ENCODE measurements around the gene WDR11. TPM values are rescaled to one million over a fixed set of nuclear protein-coding genes. Genes with fewer than 3 reads are reported as not detected.

WDR11 gene
- total and polyA plus RNA-seq, 9 of the 15 experiments (the other 6 are each of a cell fraction or from before 2014, with no cell fraction given) = 12.4 to 50.7 (median 23.6) TPM

- TF ChIP-seq TRIM25 (IDR thresholded peaks at IDR 0.05; ENCODE audit: borderline replicate concordance) = no peak
- TF ChIP-seq CTCFL (IDR thresholded peaks at IDR 0.05; ENCODE audit: borderline replicate concordance, insufficient read depth, low read depth, low read length, poor library complexity, severe bottlenecking) = no peak
- no peak for TF ChIP-seq ZNF263 (CRISPR knock-in tag; IDR thresholded peaks at IDR 0.05; ENCODE audit: borderline replicate concordance)
- peak; percentile 77 for TF ChIP-seq POLR2AphosphoS5 (IDR thresholded peaks at IDR 0.05; ENCODE audit: control insufficient read depth, insufficient read depth, low read depth, low read length)
- TF ChIP-seq PHB2 (IDR thresholded peaks at IDR 0.05; ENCODE audit: low read depth) = no peak
- no peak for TF ChIP-seq SRSF7 (optimal IDR thresholded peaks at IDR 0.05; ENCODE audit: low read depth, low read length)
- no peak for TF ChIP-seq MAX (CRISPR knock-in tag; IDR thresholded peaks at IDR 0.05)
- no peak for TF ChIP-seq ATF1 (CRISPR knock-in tag; IDR thresholded peaks at IDR 0.05)
- peak; percentile 62 for TF ChIP-seq ATF1 (tag; IDR thresholded peaks at IDR 0.05)
- peak; percentile 94 for TF ChIP-seq POLR2G (IDR thresholded peaks at IDR 0.05; ENCODE audit: low read depth, low read length)
- TF ChIP-seq CTBP1 (IDR thresholded peaks at IDR 0.05; ENCODE audit: borderline replicate concordance) = no peak; the same call in 1 of the 2 replicates
- peak; percentile 44 for TF ChIP-seq MYC (IDR thresholded peaks at IDR 0.05; ENCODE audit: low read depth, low read length)
- no peak for TF ChIP-seq MYC (CRISPR knock-in tag; IDR thresholded peaks at IDR 0.05; ENCODE audit: borderline replicate concordance, low read depth)
- TF ChIP-seq TEAD2 (tag; IDR thresholded peaks at IDR 0.05) = no peak
- TF ChIP-seq MTA3 (IDR thresholded peaks at IDR 0.05; ENCODE audit: borderline replicate concordance) = peak; percentile 38; the same call in 1 of the 2 replicates
- peak; percentile 73 for TF ChIP-seq NEUROD1 (IDR thresholded peaks at IDR 0.05; ENCODE audit: borderline replicate concordance, low read depth, low read length, partially characterized antibody)
- no peak for TF ChIP-seq ATF2 (CRISPR knock-in tag; IDR thresholded peaks at IDR 0.05)
- no peak for TF ChIP-seq ZNF277 (CRISPR knock-in tag; IDR thresholded peaks at IDR 0.05; ENCODE audit: borderline replicate concordance)
- peak; percentile 92 for TF ChIP-seq EHMT2 (IDR thresholded peaks at IDR 0.05)
- no peak for TF ChIP-seq TSC22D4 (tag; IDR thresholded peaks at IDR 0.05)
- no peak for TF ChIP-seq NCOA6 (IDR thresholded peaks at IDR 0.05)
These were observed at the start of gene WDR11 (continued) for GRCh38 chr10:120850911-120851865.

All from K562 (cell line).